Adrenal gland (tissue), 12 donors: ENCODE results near the gene CDYL. TPM values are rescaled to one million over a fixed set of nuclear protein-coding genes. Genes with fewer than 3 reads are reported as not detected.

Source experiments
- DNase-seq, 7 donors: peaks; one replicate each; pipeline ENCODE4 v3.0.0-alpha.2; 2019 to 2020
- H3K27ac ChIP-seq, 5 donors: fragments of 200-600 bp; sonication (generic) in 4 of 5; 1 replicate in 3 of 5; 2 replicates in 2 of 5; pipeline versions ENCODE4 v1.5.1 to v1.8.0; 2016 to 2020; ENCODE audit warnings: mild to moderate bottlenecking in 1 of 5
- H3K27me3 ChIP-seq: fragments of 200-600 bp; 2 replicates; pipeline ENCODE4 v1.8.0; 2021
- H3K36me3 ChIP-seq, 2 donors: fragments of 200-600 bp; replicated peaks in 1 of 2; 1 replicate in 1 of 2; 2 replicates in 1 of 2; pipeline versions ENCODE4 v1.5.1 to v1.8.0; 2018 to 2022
- H3K4me1 ChIP-seq, 2 donors: fragments of 200-600 bp; replicated peaks in 1 of 2; 1 replicate in 1 of 2; 2 replicates in 1 of 2; pipeline versions ENCODE4 v1.5.1 to v1.8.0; 2018 to 2021
- H3K4me3 ChIP-seq, 4 donors: fragments of 200-600 bp; sonication (generic) in 3 of 4; one replicate each; pipeline ENCODE4 v1.5.1; 2016 to 2018
- H3K9me3 ChIP-seq, 3 donors: fragments of 200-600 bp; sonication (generic) in 1 of 3; replicated peaks in 1 of 3; 1 replicate in 2 of 3; 2 replicates in 1 of 3; pipeline versions ENCODE4 v1.5.1 to v1.8.0; 2016 to 2021
- CTCF ChIP-seq, 6 experiments: fragments of 450-650 bp in 4 of 6; fragments of 200-600 bp in 2 of 6; sonication (generic) in 1 of 6; IDR thresholded peaks; 1 replicate in 5 of 6; 2 replicates in 1 of 6; pipeline versions ENCODE4 v1.5.1 to v1.8.0; 2016 to 2021; ENCODE audit warnings: antibody characterized with exemption in 6 of 6, mild to moderate bottlenecking in 2 of 6, moderate library complexity in 1 of 6
- POLR2A ChIP-seq, 2 donors: fragments of 450-650 bp; IDR thresholded peaks; one replicate each; pipeline ENCODE4 v1.6.1; 2017; ENCODE audit warnings: antibody characterized with exemption in 2 of 2, mild to moderate bottlenecking in 2 of 2, moderate library complexity in 1 of 2
- WGBS, 4 donors: extraction: QIAGEN DNeasy Blood & Tissue Kit in 2 of 4; methylation state at CpG; one replicate each; pipeline versions ENCODE4 v1.1.5 to v1.1.7; 2013 to 2017; 5-methylcytosine and 5-hydroxymethylcytosine counted together
- intact Hi-C, 2 donors: fragments of 100-400 bp; cut with DNase I; formaldehyde crosslinking; loops; one replicate each; pipeline versions ENCODE4 v1.14.1 to v1.15.0; 2022 to 2023
- polyA plus RNA-seq, 3 donors: library from polyadenylated mRNA; stranded (reverse); fragments of 200-250 nt in 2 of 3; fragments of 350-450 nt in 1 of 3; fragmentation: Illumina TruSeq in 1 of 3; extraction: RNeasy Lipid Tissue Mini Kit (QIAGEN cat#74804) in 1 of 3; gene quantifications; one replicate each; pipeline ENCODE4 v1.2.3, GENCODE V29; 2013 to 2014
- total RNA-seq, 9 donors: library from RNA; depleted of rRNA in 4 of 9; stranded (reverse); fragments of >200 nt in 4 of 9; fragments of 120-200 nt in 1 of 9; fragmentation: NEBNext Ultra II Directional in 1 of 9; extraction: Animal tissue kit (Norgen Biotek cat#: 25700) in 1 of 9; gene quantifications; one replicate each; pipeline versions ENCODE4 v1.1.0 to v1.2.4, GENCODE V29; 2013 to 2023
- donor health status: healthy with polysubstance abuse.
- donor health status: Bipolar disorder and iron deficiency.
- donor health status: DM: yes; HTN: yes; CAD: no.
- donor health status: DM: no; HTN: no; CAD: no.
- donor health status: DM: no; HTN: no; CAD: no.
- donor health status: DM: yes; HTN: yes; CAD: no.

The CDYL gene
- total and polyA plus RNA-seq, 12 donors = 3.3 to 47.1 (median 24.8) TPM

- Histone ChIP-seq H3K27ac (no peak overlapping the region), H3K9me3 (no peaks in the 10 kb centered on the region), H3K36me3 (no peaks in the 10 kb centered on the region), H3K4me3 (no peak overlapping the region), H3K4me1 (no peaks in the 10 kb centered on the region), H3K27me3 (no peaks in the 10 kb centered on the region)
- 56 to 61% (median 59%) methylated on average over 5 of the region's 5 CpGs for WGBS, 4 donors
- TF ChIP-seq CTCF (IDR thresholded peaks at IDR 0.05) (no peak), POLR2A (IDR thresholded peaks at IDR 0.05) (no peak)
- intact Hi-C loops = no loop called here
- no peak for DNase-seq
Measured at GRCh38 chr6:4743926-4744325, 32.3 kb upstream of the CDYL start.

- TF ChIP-seq POLR2A (IDR thresholded peaks at IDR 0.05) = no peak
- no peak for TF ChIP-seq CTCF (IDR thresholded peaks at IDR 0.05)
- 89 to 95% (median 91%) methylated on average over 2 of the region's 2 CpGs for WGBS, 4 donors
Measured at GRCh38 chr6:4747588-4747987, 28.6 kb upstream of the CDYL start.

GRCh38 chr6:4751823-4752464 lies 24.3 kb upstream of the CDYL start:
- DNase-seq = no peak
- Histone ChIP-seq H3K36me3 (no peaks in the 10 kb centered on the region), H3K27ac (no peak overlapping the region), H3K4me3 (no peak overlapping the region), H3K4me1 (no peaks in the 10 kb centered on the region), H3K27me3 (no peaks in the 10 kb centered on the region), H3K9me3 (no peaks in the 10 kb centered on the region)
- TF ChIP-seq CTCF (IDR thresholded peaks at IDR 0.05) (no peak), POLR2A (IDR thresholded peaks at IDR 0.05) (no peak)
- WGBS, 4 donors = 56 to 62% (median 60%) methylated on average over 7 of the region's 7 CpGs
- intact Hi-C loops = no loop called here

More at GRCh38 chr6:4747588-4747987, 28.6 kb upstream of the CDYL start:
- Histone ChIP-seq H3K27ac (no peak overlapping the region), H3K27me3 (no peaks in the 10 kb centered on the region), H3K4me3 (no peak overlapping the region), H3K36me3 (no peaks in the 10 kb centered on the region), H3K4me1 (no peaks in the 10 kb centered on the region), H3K9me3 (no peaks in the 10 kb centered on the region)
- intact Hi-C loops = no loop called here
- no peak for DNase-seq

GRCh38 chr6:4756247-4756646 lies 20.0 kb upstream of the CDYL start:
- no peak overlapping the region for H3K4me3 ChIP-seq
- no peaks in the 10 kb centered on the region for H3K4me1 ChIP-seq
- H3K27me3 ChIP-seq = no peaks in the 10 kb centered on the region
- DNase-seq = no peak
- TF ChIP-seq CTCF (IDR thresholded peaks at IDR 0.05) = no peak
- TF ChIP-seq POLR2A (IDR thresholded peaks at IDR 0.05) = no peak
- H3K27ac ChIP-seq = no peak overlapping the region
- no peaks in the 10 kb centered on the region for H3K9me3 ChIP-seq
- 72 to 87% (median 82%) methylated on average over 2 of the region's 2 CpGs for whole genome bisulfite sequencing, 4 donors
- H3K36me3 ChIP-seq = no peaks in the 10 kb centered on the region
- intact Hi-C loops = no loop called here
